Gastroesophageal sphincter (tissue), 4 donors: ENCODE data around the gene PGAP2. TPM values are rescaled to one million over a fixed set of nuclear protein-coding genes. Genes with fewer than 3 reads are reported as not detected.

ENCODE experiments used
- ATAC-seq: fragments of 150-250 bp; one replicate; pipeline ENCODE4 v1.9.1; 2016; ENCODE audit warnings: mild to moderate bottlenecking, moderate library complexity
- H3K27ac ChIP-seq, 4 donors: fragments of 200-600 bp; sonication (generic) in 3 of 4; 1 replicate in 3 of 4; 2 replicates in 1 of 4; pipeline ENCODE4 v1.5.1; 2016 to 2019
- H3K27me3 ChIP-seq: fragments of 200-600 bp; sonication (generic); one replicate; pipeline ENCODE4 v1.5.1; 2019
- H3K36me3 ChIP-seq, 2 donors: fragments of 200-600 bp; sonication (generic); one replicate each; pipeline ENCODE4 v1.5.1; 2019; ENCODE audit warnings: control low read depth in 1 of 2
- H3K4me1 ChIP-seq, 3 donors: fragments of 200-600 bp; sonication (generic); 1 replicate in 2 of 3; 2 replicates in 1 of 3; pipeline ENCODE4 v1.5.1; 2016 to 2019; ENCODE audit warnings: control low read depth in 2 of 3
- H3K4me3 ChIP-seq, 2 donors: fragments of 200-600 bp; sonication (generic); one replicate each; pipeline ENCODE4 v1.5.1; 2019; ENCODE audit warnings: mild to moderate bottlenecking in 1 of 2, moderate library complexity in 1 of 2
- H3K9me3 ChIP-seq, 3 donors: fragments of 200-600 bp; sonication (generic); one replicate each; pipeline ENCODE4 v1.5.1; 2017 to 2019; ENCODE audit warnings: control low read depth in 2 of 3
- CTCF ChIP-seq, 4 experiments: fragments of 200-600 bp in 2 of 4; fragments of 450-650 bp in 2 of 4; sonication (generic) in 1 of 4; IDR thresholded peaks; one replicate each; pipeline ENCODE4 v1.5.1; 2017 to 2019; ENCODE audit warnings: antibody characterized with exemption in 4 of 4, mild to moderate bottlenecking in 2 of 4, moderate library complexity in 2 of 4
- EP300 ChIP-seq: sonication (generic); formaldehyde crosslinking; IDR thresholded peaks from one replicate; pipeline ENCODE4 v1.6.1; 2017; ENCODE audit warnings: antibody characterized with exemption, mild to moderate bottlenecking
- POLR2A ChIP-seq, 2 donors: fragments of 450-650 bp; IDR thresholded peaks; one replicate each; pipeline ENCODE4 v1.6.1; 2017; ENCODE audit warnings: antibody characterized with exemption in 2 of 2, mild to moderate bottlenecking in 2 of 2, moderate library complexity in 1 of 2
- POLR2AphosphoS5 ChIP-seq: sonication (generic); formaldehyde crosslinking; IDR thresholded peaks from one replicate; pipeline ENCODE4 v1.6.1; 2017; ENCODE audit warnings: antibody characterized with exemption
- WGBS, 2 donors: methylation state at CpG; one replicate each; pipeline ENCODE4 v1.1.5; 2018; ENCODE audit warnings: low coverage in 1 of 2; 5-methylcytosine and 5-hydroxymethylcytosine counted together
- total RNA-seq, 4 donors: library from RNA; depleted of rRNA; stranded (reverse); fragments of >200 nt; gene quantifications; one replicate each; pipeline ENCODE4 v1.1.0, GENCODE V29; 2016

PGAP2 gene
- total RNA-seq, 4 donors from 2014 or later, result 4.2 to 12.0 (median 5.1) TPM

DNA sequence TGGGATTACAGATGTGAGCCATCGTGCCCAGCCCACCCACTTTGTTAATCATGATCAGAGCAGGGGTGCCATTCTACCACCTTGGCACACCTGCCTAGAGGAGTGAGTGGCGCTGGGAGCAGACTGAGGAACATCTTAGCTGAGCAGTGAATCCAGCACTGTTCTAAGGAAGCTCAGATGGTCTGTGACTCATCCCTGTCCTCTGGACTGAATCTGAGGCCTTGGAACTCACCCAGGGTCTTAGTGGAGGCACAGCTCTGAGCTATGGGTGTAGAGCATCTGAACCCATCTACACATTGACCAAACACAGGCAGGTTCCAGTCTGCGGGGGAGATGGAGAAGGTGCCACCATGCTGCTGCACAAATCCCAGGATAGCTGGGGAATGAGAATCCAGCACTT, 14.9 kb downstream of the PGAP2 start:
- no peak for ATAC-seq
- H3K36me3 ChIP-seq, result peaks cover 0 to 41% of the 10 kb centered on the region in 2 donors
- no peak overlapping the region for H3K27ac ChIP-seq
- 45% methylated on average over 2 of the region's 3 CpGs; no CpG with 5 or more reads in 1 of the 2 donors for WGBS, 2 donors
- TF ChIP-seq EP300, result no peak
- TF ChIP-seq POLR2A (IDR thresholded peaks at IDR 0.05), result no peak
- no peak for TF ChIP-seq CTCF (IDR thresholded peaks at IDR 0.05)
- no peak for TF ChIP-seq POLR2AphosphoS5
- H3K27me3 ChIP-seq, result no peaks in the 10 kb centered on the region
- H3K9me3 ChIP-seq, result no peaks in the 10 kb centered on the region
- no peak overlapping the region for H3K4me3 ChIP-seq
- H3K4me1 ChIP-seq, result no peaks in the 10 kb centered on the region

- Histone ChIP-seq H3K9me3 (no peaks in the 10 kb centered on the region), H3K4me1 (no peaks in the 10 kb centered on the region), H3K36me3 (peaks cover 0 to 42% of the 10 kb centered on the region in 2 donors), H3K27ac (no peak overlapping the region), H3K27me3 (no peaks in the 10 kb centered on the region), H3K4me3 (no peak overlapping the region)
- TF ChIP-seq EP300, result no peak
- no peak for TF ChIP-seq POLR2AphosphoS5
- TF ChIP-seq POLR2A (IDR thresholded peaks at IDR 0.05), result no peak
- no peak for TF ChIP-seq CTCF (IDR thresholded peaks at IDR 0.05)
- WGBS, 2 donors, result 87 to 92% methylated on average over 2 to 14 of the region's 30 CpGs
- no peak for ATAC-seq
Measured at GRCh38 chr11:3823762-3824506, 15.6 kb downstream of the PGAP2 start.

- no peaks in the 10 kb centered on the region for H3K27me3 ChIP-seq
- TF ChIP-seq CTCF (IDR thresholded peaks at IDR 0.05) (peak in 3 of 4 experiments; percentile 49 to 60 (median 57)), POLR2A (IDR thresholded peaks at IDR 0.05) (no peak), POLR2AphosphoS5 (no peak)
- H3K36me3 ChIP-seq, result peaks cover 0 to 51% of the 10 kb centered on the region in 2 donors
- no peak overlapping the region for H3K4me3 ChIP-seq
- H3K9me3 ChIP-seq, result no peaks in the 10 kb centered on the region
- 35 to 100% methylated on average over 1 to 6 of the region's 18 CpGs for WGBS, 2 donors
- H3K27ac ChIP-seq, result no peak overlapping the region
- H3K4me1 ChIP-seq, result no peaks in the 10 kb centered on the region
- peak; percentile 47 for ATAC-seq
Measured at GRCh38 chr11:3824714-3825472, 16.5 kb downstream of the PGAP2 start.

DNA sequence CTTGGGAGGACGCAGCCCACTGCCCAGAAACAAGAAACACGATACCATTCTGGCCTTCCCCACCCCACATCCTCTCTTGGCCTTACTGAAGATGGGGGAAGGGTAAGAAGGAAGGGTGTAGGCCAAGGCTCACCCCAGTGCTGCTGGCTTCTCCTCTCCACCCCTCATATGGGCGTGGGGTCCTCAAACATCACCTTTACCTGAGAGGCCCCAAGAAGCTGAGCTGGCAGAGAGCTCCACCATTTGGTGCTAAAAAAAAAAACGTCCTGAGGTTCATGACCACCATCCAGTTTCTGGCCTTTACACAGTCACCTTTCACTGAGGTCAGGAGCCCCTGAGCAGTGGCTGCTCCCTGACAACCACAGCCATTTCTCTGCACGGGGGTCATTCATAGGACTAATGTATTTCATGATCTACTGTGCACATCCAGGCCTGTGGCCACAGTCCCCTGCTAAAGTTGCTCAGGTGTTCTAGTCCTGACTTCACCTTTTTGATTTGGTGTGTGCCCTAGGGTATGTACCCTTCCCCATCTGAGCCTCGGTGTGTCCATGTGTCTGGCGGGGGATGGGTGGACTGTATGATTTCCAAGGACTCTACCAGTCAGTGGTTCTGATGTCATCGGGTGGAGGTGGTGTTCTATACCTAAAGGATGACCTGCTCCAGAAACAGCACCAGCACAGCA, 17.3 kb downstream of the PGAP2 start:
- no peaks in the 10 kb centered on the region for H3K9me3 ChIP-seq
- TF ChIP-seq CTCF (IDR thresholded peaks at IDR 0.05), result no peak
- no peak for TF ChIP-seq POLR2A (IDR thresholded peaks at IDR 0.05)
- no peak for TF ChIP-seq EP300
- TF ChIP-seq POLR2AphosphoS5, result no peak
- H3K27ac ChIP-seq, result no peak overlapping the region
- H3K4me1 ChIP-seq, result peaks cover 0 to under 1% (median 0%) of the 10 kb centered on the region in 3 donors
- ATAC-seq, result no peak
- no peaks in the 10 kb centered on the region for H3K27me3 ChIP-seq
- no peak overlapping the region for H3K4me3 ChIP-seq
- WGBS, 2 donors, result 76 to 100% methylated on average over 1 to 4 of the region's 8 CpGs
- peaks cover 0 to 58% of the 10 kb centered on the region in 2 donors for H3K36me3 ChIP-seq
